Gastrocnemius medialis (tissue), 4 donors: ENCODE measurements around the gene TMTC1. TPM values are rescaled to one million over a fixed set of nuclear protein-coding genes. Genes with fewer than 3 reads are reported as not detected.
"Not testable (repeated sequence)": the region's sequence is repeated elsewhere in the genome, so short reads cannot be mapped to it uniquely, and the experiment has no call there.

ENCODE experiments used
- ATAC-seq, 2 donors: fragments of 150-250 bp; one replicate each; pipeline ENCODE4 v1.9.1; 2016
- DNase-seq, 2 donors: peaks; one replicate each; pipeline ENCODE4 v3.0.0-alpha.2; 2019
- H3K27ac ChIP-seq, 4 donors: fragments of 200-600 bp; sonication (generic); 1 replicate in 1 of 4; 2 replicates in 3 of 4; pipeline ENCODE4 v1.5.1; 2016 to 2018; ENCODE audit warnings: mild to moderate bottlenecking in 2 of 4, moderate library complexity in 1 of 4
- H3K27me3 ChIP-seq, 3 donors: fragments of 200-600 bp; sonication (generic) in 2 of 3; 1 replicate in 1 of 3; 2 replicates in 2 of 3; pipeline versions ENCODE4 v1.5.1 to v1.6.0; 2016 to 2019; ENCODE audit warnings: mild to moderate bottlenecking in 1 of 3, moderate library complexity in 1 of 3
- H3K36me3 ChIP-seq, 2 donors: fragments of 200-600 bp; sonication (generic) in 1 of 2; one replicate each; pipeline ENCODE4 v1.5.1; 2017 to 2018
- H3K4me1 ChIP-seq, 2 donors: fragments of 200-600 bp; sonication (generic) in 1 of 2; one replicate each; pipeline ENCODE4 v1.5.1; 2016 to 2017; ENCODE audit warnings: mild to moderate bottlenecking in 2 of 2
- H3K4me3 ChIP-seq, 4 donors: fragments of 200-600 bp; sonication (generic) in 3 of 4; 1 replicate in 1 of 4; 2 replicates in 3 of 4; pipeline ENCODE4 v1.5.1; 2016 to 2019; ENCODE audit warnings: mild to moderate bottlenecking in 2 of 4
- H3K9me3 ChIP-seq, 3 donors: fragments of 200-600 bp; sonication (generic) in 2 of 3; 1 replicate in 1 of 3; 2 replicates in 2 of 3; pipeline ENCODE4 v1.5.1; 2016 to 2019
- POLR2A ChIP-seq, 2 donors: fragments of 450-650 bp; IDR thresholded peaks; one replicate each; pipeline ENCODE4 v1.6.1; 2017; ENCODE audit warnings: antibody characterized with exemption in 2 of 2, mild to moderate bottlenecking in 2 of 2, moderate library complexity in 2 of 2
- in situ Hi-C, 4 donors: fragments of 200-750 bp; cut with MboI; loops; one replicate each; pipeline versions ENCODE4 v1.15.0 to v1.8.0; 2017; ENCODE audit warnings: low sequenced_read_pairs in 4 of 4
- intact Hi-C: fragments of 100-400 bp; cut with DNase I; formaldehyde crosslinking; loops from one replicate; pipeline ENCODE4 v1.15.1; 2023; ENCODE audit warnings: low total_unique reads
- total RNA-seq, 4 donors: library from RNA; depleted of rRNA; stranded (reverse); fragments of >200 nt; gene quantifications; one replicate each; pipeline versions ENCODE4 v1.1.0 to v1.2.3, GENCODE V29; 2016
- TF ChIP-seq, protein P1 (sequence below), 5 experiments: fragments of 450-650 bp in 3 of 5; fragments of 200-600 bp in 2 of 5; sonication (generic) in 2 of 5; IDR thresholded peaks in 4 of 5; conservative IDR thresholded peaks in 1 of 5; 1 replicate in 4 of 5; 2 replicates in 1 of 5; pipeline ENCODE4 v1.5.1; 2016 to 2019; ENCODE audit warnings: antibody characterized with exemption in 5 of 5, mild to moderate bottlenecking in 3 of 5, moderate library complexity in 3 of 5

TMTC1 gene
- total RNA-seq, 4 donors from 2014 or later: 38.5 to 83.5 (median 42.6) TPM

DNA sequence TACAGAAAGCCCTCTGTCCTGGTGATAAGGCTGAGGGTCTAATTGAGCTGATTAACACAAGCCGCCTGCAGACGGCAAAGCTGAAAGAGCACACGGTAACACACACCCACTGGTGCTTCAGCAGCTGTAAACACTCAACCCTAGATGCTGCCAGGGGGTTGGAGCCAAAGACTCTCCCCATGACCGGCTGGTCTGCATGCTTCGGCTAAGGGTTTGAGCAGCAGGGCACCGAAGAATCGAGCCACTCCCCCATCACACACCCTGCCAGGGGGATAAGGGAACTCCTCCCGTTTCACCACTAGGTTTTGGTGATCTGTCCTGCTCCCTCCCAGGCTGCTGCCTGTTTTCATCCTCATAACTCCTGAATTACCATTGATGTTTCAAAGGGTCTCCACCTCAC lies 145.2 kb downstream of the TMTC1 start:
- intact Hi-C loops: no loop called here
- ATAC-seq: no peak
- TF ChIP-seq, protein P1, sequence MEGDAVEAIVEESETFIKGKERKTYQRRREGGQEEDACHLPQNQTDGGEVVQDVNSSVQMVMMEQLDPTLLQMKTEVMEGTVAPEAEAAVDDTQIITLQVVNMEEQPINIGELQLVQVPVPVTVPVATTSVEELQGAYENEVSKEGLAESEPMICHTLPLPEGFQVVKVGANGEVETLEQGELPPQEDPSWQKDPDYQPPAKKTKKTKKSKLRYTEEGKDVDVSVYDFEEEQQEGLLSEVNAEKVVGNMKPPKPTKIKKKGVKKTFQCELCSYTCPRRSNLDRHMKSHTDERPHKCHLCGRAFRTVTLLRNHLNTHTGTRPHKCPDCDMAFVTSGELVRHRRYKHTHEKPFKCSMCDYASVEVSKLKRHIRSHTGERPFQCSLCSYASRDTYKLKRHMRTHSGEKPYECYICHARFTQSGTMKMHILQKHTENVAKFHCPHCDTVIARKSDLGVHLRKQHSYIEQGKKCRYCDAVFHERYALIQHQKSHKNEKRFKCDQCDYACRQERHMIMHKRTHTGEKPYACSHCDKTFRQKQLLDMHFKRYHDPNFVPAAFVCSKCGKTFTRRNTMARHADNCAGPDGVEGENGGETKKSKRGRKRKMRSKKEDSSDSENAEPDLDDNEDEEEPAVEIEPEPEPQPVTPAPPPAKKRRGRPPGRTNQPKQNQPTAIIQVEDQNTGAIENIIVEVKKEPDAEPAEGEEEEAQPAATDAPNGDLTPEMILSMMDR (IDR thresholded peaks at IDR 0.05 in 4 of 5, conservative IDR thresholded peaks at IDR 0.05 in 1 of 5): no peak
- TF ChIP-seq POLR2A (IDR thresholded peaks at IDR 0.05): no peak

DNA sequence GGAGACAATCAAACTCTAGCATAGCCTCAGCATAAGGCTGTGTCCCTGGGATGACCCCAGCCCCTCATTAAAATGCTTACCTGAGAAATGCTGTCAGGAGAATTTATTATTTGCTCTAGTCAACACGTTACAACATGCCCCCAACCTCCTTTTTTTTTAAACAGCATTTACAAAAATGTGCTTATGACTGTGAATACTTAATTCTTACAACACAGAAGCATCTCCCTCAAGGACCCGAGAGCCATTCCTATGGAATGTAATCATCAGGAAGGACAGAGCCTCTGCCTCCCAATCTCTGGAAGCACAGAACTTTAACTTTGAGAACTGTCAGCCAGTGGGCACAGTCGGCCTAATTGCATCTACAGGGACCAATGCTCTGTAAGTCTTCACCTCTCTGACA lies 149.7 kb downstream of the TMTC1 start:
- no peak for TF ChIP-seq POLR2A (IDR thresholded peaks at IDR 0.05)
- TF ChIP-seq, protein P1 (IDR thresholded peaks at IDR 0.05 in 4 of 5, conservative IDR thresholded peaks at IDR 0.05 in 1 of 5): no peak
- Histone ChIP-seq H3K27ac (no peak overlapping the region), H3K36me3 (peaks cover 0 to 36% of the 10 kb centered on the region in 2 donors), H3K9me3 (no peaks in the 10 kb centered on the region), H3K4me3 (no peak overlapping the region), H3K4me1 (no peaks in the 10 kb centered on the region), H3K27me3 (no peaks in the 10 kb centered on the region)
- no peak for DNase-seq
- no peak for ATAC-seq
- in situ Hi-C loops (no loop called here), intact Hi-C loops (no loop called here)

More for the DNA sequence above, 145.2 kb downstream of the TMTC1 start:
- no peak overlapping the region for H3K4me3 ChIP-seq
- peaks cover 0 to 5% of the 10 kb centered on the region in 2 donors for H3K36me3 ChIP-seq
- peaks cover 11 to 23% of the 10 kb centered on the region in 2 donors for H3K4me1 ChIP-seq
- H3K27ac ChIP-seq: no peak overlapping the region
- H3K9me3 ChIP-seq: no peaks in the 10 kb centered on the region
- DNase-seq: no peak
- no peaks in the 10 kb centered on the region for H3K27me3 ChIP-seq
- in situ Hi-C loops: no loop called here

DNA sequence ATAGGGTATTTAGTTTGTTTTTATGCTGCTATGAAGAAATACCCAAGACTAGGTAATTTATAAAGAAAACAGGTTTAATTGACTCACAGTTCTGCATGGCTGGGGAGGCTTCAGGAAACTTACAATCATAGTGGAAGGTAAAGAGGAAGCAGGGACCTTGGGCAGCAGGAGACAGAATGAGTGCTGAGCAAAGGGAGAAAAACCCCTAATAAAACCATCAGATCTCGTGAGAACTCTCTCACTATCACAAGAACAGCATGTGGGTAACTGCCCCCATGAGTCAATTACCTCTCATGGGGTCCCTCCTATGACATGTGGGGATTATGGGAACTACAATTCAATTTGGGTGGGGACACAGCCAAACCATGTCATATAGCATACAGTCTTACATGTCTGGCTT lies 153.6 kb downstream of the TMTC1 start:
- intact Hi-C loops, H3K4me1 ChIP-seq, DNase-seq, H3K9me3 ChIP-seq, ATAC-seq, H3K27ac ChIP-seq, H3K4me3 ChIP-seq, in situ Hi-C loops, H3K27me3 ChIP-seq: not testable (repeated sequence)
- H3K36me3 ChIP-seq: peaks cover 0 to 39% of the 10 kb centered on the region in 2 donors

DNA sequence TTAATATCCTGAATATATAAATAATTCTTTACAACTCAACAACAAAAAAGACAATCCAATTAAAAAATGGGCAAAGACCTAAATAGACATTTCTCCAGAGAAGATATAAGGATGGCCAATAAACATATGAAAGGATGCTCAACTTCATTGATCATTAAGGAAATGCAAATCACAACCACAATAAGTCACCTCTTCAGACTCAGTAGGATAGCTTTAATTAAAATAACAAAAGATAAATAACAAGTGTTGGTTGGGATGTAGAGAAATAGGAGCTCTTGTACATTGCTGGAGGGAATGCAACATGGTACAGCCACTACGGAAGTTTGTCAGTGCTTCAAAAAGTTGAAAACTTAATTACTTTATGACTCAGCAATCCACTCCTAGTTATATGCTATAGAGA lies 156.5 kb downstream of the TMTC1 start:
- ATAC-seq (no peak), DNase-seq (no peak)
- Histone ChIP-seq H3K27ac (no peak overlapping the region), H3K4me1 (no peaks in the 10 kb centered on the region), H3K36me3 (peaks cover 0 to 22% of the 10 kb centered on the region in 2 donors), H3K9me3 (no peaks in the 10 kb centered on the region), H3K4me3 (no peak overlapping the region), H3K27me3 (no peaks in the 10 kb centered on the region)
- TF ChIP-seq, protein P1 (IDR thresholded peaks at IDR 0.05 in 4 of 5, conservative IDR thresholded peaks at IDR 0.05 in 1 of 5): no peak
- TF ChIP-seq POLR2A (IDR thresholded peaks at IDR 0.05): no peak
- in situ Hi-C loops: no loop called here
- intact Hi-C loops: no loop called here

DNA sequence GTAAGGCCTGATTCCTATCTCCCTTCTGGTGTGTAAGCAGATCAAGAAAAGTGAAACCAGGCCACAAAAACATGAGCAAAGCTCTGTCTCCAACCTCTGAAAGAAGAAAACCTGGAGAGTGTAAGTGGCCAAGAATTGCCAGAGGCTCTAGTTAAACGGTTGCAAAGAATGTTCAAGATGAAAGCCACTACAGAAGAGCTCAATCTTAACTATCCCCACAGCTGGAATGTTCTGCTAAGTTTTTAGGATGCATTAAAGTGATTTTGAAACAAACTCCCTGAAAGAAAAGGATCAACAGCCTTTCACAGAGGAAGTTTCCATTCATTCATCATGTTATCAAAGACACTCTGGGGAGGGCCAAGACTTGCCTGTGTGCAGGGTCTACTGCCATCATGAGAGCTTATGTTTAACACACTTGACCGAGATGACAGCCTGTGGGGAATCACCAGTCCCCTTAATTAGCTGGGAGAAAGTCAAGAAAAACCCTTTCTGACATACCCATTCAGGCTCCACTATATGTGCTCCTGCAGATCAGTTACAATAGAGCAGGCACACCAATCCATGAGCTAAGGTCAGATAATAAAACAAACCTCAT lies 158.3 kb downstream of the TMTC1 start:
- Histone ChIP-seq H3K27ac (no peak overlapping the region), H3K36me3 (peaks cover 0 to 16% of the 10 kb centered on the region in 2 donors), H3K4me3 (no peak overlapping the region), H3K4me1 (no peaks in the 10 kb centered on the region), H3K27me3 (no peaks in the 10 kb centered on the region), H3K9me3 (no peaks in the 10 kb centered on the region)
- DNase-seq (no peak), ATAC-seq (no peak)
- in situ Hi-C loops: no loop called here
- no peak for TF ChIP-seq POLR2A (IDR thresholded peaks at IDR 0.05)
- TF ChIP-seq, protein P1 (IDR thresholded peaks at IDR 0.05 in 4 of 5, conservative IDR thresholded peaks at IDR 0.05 in 1 of 5): no peak
- intact Hi-C loops: no loop called here
